H1 (cell line): ENCODE measurements around the gene NCAPD2. TPM values are rescaled to one million over a fixed set of nuclear protein-coding genes. Genes with fewer than 3 reads are reported as not detected.

Experiments
- CTCF ChIA-PET: fragments of 300-600 bp; sonication (Branson Sonifier 250); formaldehyde crosslinking; loops from one replicate; lab custom pipeline; 2021; ENCODE audit not compliant: partially characterized antibody; lab: Charles Lee
- POLR2A ChIA-PET: fragments of 300-600 bp; sonication (Branson Sonifier 250); formaldehyde crosslinking; loops from one replicate; lab custom pipeline; 2021; ENCODE audit warnings: inconsistent platforms; ENCODE audit not compliant: partially characterized antibody; lab: Charles Lee
- DNase-seq, 2 experiments: peaks; one replicate each; pipeline versions ENCODE4 v3.0.0 to v3.0.0-alpha.2; 2010 to 2022; ENCODE audit warnings: low spot score in 2 of 2, low read depth in 1 of 2, mixed read lengths in 1 of 2
- FAIRE-seq: peaks from 2 replicates; lab custom pipeline; 2011; peaks lifted over from hg19 to GRCh38; lab: Jason Lieb, UNC
- H2AFZ ChIP-seq: 2 replicates; pipeline ENCODE4 v1.8.1; 2012; ENCODE audit warnings: low read length, inconsistent platforms
- H2AK5ac ChIP-seq: 2 replicates; pipeline ENCODE4 v1.6.1; 2013; ENCODE audit warnings: low read depth, low read length
- H2BK120ac ChIP-seq: replicated peaks from 2 replicates; pipeline ENCODE3; 2013; ENCODE audit warnings: low read depth, low read length, inconsistent platforms
- H2BK12ac ChIP-seq: 2 replicates; pipeline ENCODE4 v1.6.1; 2013; ENCODE audit warnings: low read depth, low read length
- H2BK15ac ChIP-seq: 2 replicates; pipeline ENCODE4 v1.6.1; 2013; ENCODE audit warnings: low read length
- H2BK20ac ChIP-seq: 2 replicates; pipeline ENCODE4 v1.6.1; 2013; ENCODE audit warnings: low read length
- H2BK5ac ChIP-seq: 2 replicates; pipeline ENCODE4 v1.6.1; 2013; ENCODE audit warnings: low read depth, low read length
- H3K14ac ChIP-seq: 2 replicates; pipeline ENCODE4 v1.6.1; 2013; ENCODE audit warnings: inconsistent platforms; ENCODE audit not compliant: insufficient read length
- H3K18ac ChIP-seq: 2 replicates; pipeline ENCODE4 v1.6.1; 2013; ENCODE audit warnings: low read length; ENCODE audit errors: extremely low read depth
- H3K23ac ChIP-seq: 2 replicates; pipeline ENCODE4 v1.6.1; 2013; ENCODE audit warnings: inconsistent platforms; ENCODE audit not compliant: insufficient read length
- H3K23me2 ChIP-seq: 2 replicates; pipeline ENCODE4 v1.6.1; 2013; ENCODE audit warnings: low read depth, low read length
- H3K27ac ChIP-seq: 2 replicates; pipeline ENCODE4 v1.6.1; 2011; ENCODE audit warnings: low read depth, low read length, inconsistent platforms
- H3K27me3 ChIP-seq, 4 experiments: replicated peaks in 1 of 4; 1 replicate in 1 of 4; 2 replicates in 3 of 4; pipeline versions ENCODE4 v1.6.1 to v1.8.1; 2011 to 2013; ENCODE audit warnings: low read length in 3 of 4, mild to moderate bottlenecking in 3 of 4, inconsistent platforms in 2 of 4, mixed read lengths in 2 of 4, moderate library complexity in 1 of 4; ENCODE audit not compliant: control insufficient read depth in 3 of 4, insufficient read depth in 3 of 4; ENCODE audit errors: extremely low read depth in 1 of 4
- H3K36me3 ChIP-seq, 4 experiments: 2 replicates each; pipeline versions ENCODE4 v1.6.1 to v1.8.1; 2011 to 2013; ENCODE audit warnings: mild to moderate bottlenecking in 4 of 4, low read length in 3 of 4, moderate library complexity in 2 of 4, control low read depth in 1 of 4, inconsistent platforms in 1 of 4; ENCODE audit not compliant: insufficient read depth in 4 of 4, control insufficient read depth in 2 of 4
- H3K4ac ChIP-seq: replicated peaks from 2 replicates; pipeline ENCODE3; 2013; ENCODE audit warnings: low read length, low read depth, mixed read lengths, inconsistent platforms; ENCODE audit not compliant: insufficient read length
- H3K4me1 ChIP-seq, 4 experiments: replicated peaks in 1 of 4; 1 replicate in 1 of 4; 2 replicates in 3 of 4; pipeline versions ENCODE4 v1.6.1 to v1.8.1; 2011 to 2013; ENCODE audit warnings: low read length in 3 of 4, inconsistent platforms in 2 of 4, mixed read lengths in 1 of 4; ENCODE audit not compliant: insufficient read depth in 4 of 4, control insufficient read depth in 3 of 4
- H3K4me2 ChIP-seq, 2 experiments: 2 replicates each; pipeline versions ENCODE4 v1.6.1 to v1.8.1; 2011 to 2013; ENCODE audit warnings: low read depth in 2 of 2, low read length in 2 of 2, control low read depth in 1 of 2, inconsistent platforms in 1 of 2, mild to moderate bottlenecking in 1 of 2; ENCODE audit not compliant: insufficient read depth in 1 of 2
- H3K4me3 ChIP-seq, 4 experiments: fragments of 200-600, 300-600 bp in 1 of 4; sonication (generic), shearing (Covaris generic), sonication (Bioruptor Twin) in 1 of 4; 2 replicates each; pipeline versions ENCODE4 v1.5.1 to v1.8.1; 2011 to 2016; ENCODE audit warnings: low read length in 4 of 4, low read depth in 3 of 4, control low read depth in 2 of 4, inconsistent platforms in 2 of 4, mild to moderate bottlenecking in 2 of 4, mixed read lengths in 1 of 4, moderate library complexity in 1 of 4; ENCODE audit not compliant: insufficient read depth in 2 of 4; ENCODE audit errors: extremely low read depth in 1 of 4
- H3K56ac ChIP-seq: replicated peaks from 2 replicates; pipeline ENCODE3; 2013; ENCODE audit warnings: low read depth, mild to moderate bottlenecking, mixed read lengths, low read length, inconsistent platforms; ENCODE audit not compliant: insufficient read length
- H3K79me1 ChIP-seq: 2 replicates; pipeline ENCODE4 v1.6.1; 2013; ENCODE audit warnings: low read depth, low read length, control low read depth
- H3K79me2 ChIP-seq, 2 experiments: 2 replicates each; pipeline versions ENCODE4 v1.6.1 to v1.8.1; 2012 to 2013; ENCODE audit warnings: low read length in 2 of 2, mild to moderate bottlenecking in 2 of 2, inconsistent platforms in 1 of 2; ENCODE audit not compliant: insufficient read depth in 2 of 2, control insufficient read depth in 1 of 2
- H3K9ac ChIP-seq, 4 experiments: replicated peaks in 1 of 4; 1 replicate in 1 of 4; 2 replicates in 3 of 4; pipeline versions ENCODE4 v1.6.1 to v1.8.1; 2011 to 2013; ENCODE audit warnings: low read depth in 3 of 4, low read length in 3 of 4, control low read depth in 2 of 4, mild to moderate bottlenecking in 2 of 4, moderate library complexity in 2 of 4, inconsistent platforms in 1 of 4; ENCODE audit errors: extremely low read depth in 1 of 4
- H3K9me3 ChIP-seq, 2 experiments: 2 replicates each; pipeline versions ENCODE4 v1.6.1 to v1.8.1; 2012 to 2013; ENCODE audit warnings: mild to moderate bottlenecking in 2 of 2, moderate library complexity in 2 of 2, control low read depth in 1 of 2, inconsistent platforms in 1 of 2, low read depth in 1 of 2, low read length in 1 of 2, mixed read lengths in 1 of 2; ENCODE audit not compliant: insufficient read depth in 2 of 2
- H4K20me1 ChIP-seq, 2 experiments: replicated peaks in 1 of 2; 2 replicates each; pipeline versions ENCODE3 to v1.8.1; 2011 to 2013; ENCODE audit warnings: inconsistent platforms in 2 of 2, low read length in 2 of 2, mild to moderate bottlenecking in 1 of 2; ENCODE audit not compliant: insufficient read depth in 2 of 2, control insufficient read depth in 1 of 2
- H4K5ac ChIP-seq: 2 replicates; pipeline ENCODE4 v1.6.1; 2013; ENCODE audit warnings: low read length, low read depth, mixed read lengths, inconsistent platforms; ENCODE audit not compliant: insufficient read length
- H4K8ac ChIP-seq: 2 replicates; pipeline ENCODE4 v1.8.0; 2013; ENCODE audit warnings: mild to moderate bottlenecking, moderate library complexity, low read length, inconsistent platforms; ENCODE audit not compliant: insufficient read depth; ENCODE audit errors: extremely low read depth
- H4K91ac ChIP-seq: replicated peaks from 2 replicates; pipeline ENCODE3; 2013; ENCODE audit warnings: low read length, mixed read lengths, inconsistent platforms; ENCODE audit not compliant: insufficient read length
- WGBS, 2 experiments: shearing (Covaris generic) in 1 of 2; methylation state at CpG; one replicate each; pipeline versions ENCODE4 v1.1.6 to v1.1.7; 2013 to 2015; ENCODE audit warnings: low lambda C conversion rate in 2 of 2, mixed read lengths in 2 of 2, inconsistent platforms in 1 of 2, low coverage in 1 of 2, missing lambda C conversion rate in 1 of 2; ENCODE audit not compliant: insufficient replicate concordance in 2 of 2, insufficient coverage in 1 of 2, insufficient read length in 1 of 2; ENCODE audit errors: extremely low coverage in 1 of 2, missing lambda C conversion rate in 1 of 2; 5-methylcytosine and 5-hydroxymethylcytosine counted together
- polyA plus RNA-seq, 7 experiments: library from polyadenylated mRNA; depleted of rRNA in 3 of 7; stranded (reverse) in 5 of 7; unstranded in 2 of 7; fragments of >200 nt in 5 of 7; fragments of 200-250 nt in 2 of 7; gene quantifications; 1 replicate in 5 of 7; 2 replicates in 1 of 7; 4 replicates in 1 of 7; pipeline versions ENCODE4 v1.2.1 to v1.2.3, GENCODE V29; 2011 to 2013; ENCODE audit warnings: missing spikeins in 2 of 7, mixed read lengths in 2 of 7
- total RNA-seq: library from RNA; stranded (reverse); fragmentation: NEBNext Ultra II Directional; extraction: Animal tissue kit (Norgen Biotek cat#: 25700); gene quantifications from 2 replicates; pipeline ENCODE4 v1.2.1, GENCODE V29; 2021
- TF ChIP-seq, protein P1 (sequence below): IDR thresholded peaks from 2 replicates; pipeline ENCODE4 v1.6.1; 2012; ENCODE audit warnings: inconsistent platforms

NCAPD2 gene
- total and polyA plus RNA-seq, 2 of the 8 experiments (the other 6 are each of a cell fraction or from before 2014, with no cell fraction given) = 55.8 to 132 TPM

DNA sequence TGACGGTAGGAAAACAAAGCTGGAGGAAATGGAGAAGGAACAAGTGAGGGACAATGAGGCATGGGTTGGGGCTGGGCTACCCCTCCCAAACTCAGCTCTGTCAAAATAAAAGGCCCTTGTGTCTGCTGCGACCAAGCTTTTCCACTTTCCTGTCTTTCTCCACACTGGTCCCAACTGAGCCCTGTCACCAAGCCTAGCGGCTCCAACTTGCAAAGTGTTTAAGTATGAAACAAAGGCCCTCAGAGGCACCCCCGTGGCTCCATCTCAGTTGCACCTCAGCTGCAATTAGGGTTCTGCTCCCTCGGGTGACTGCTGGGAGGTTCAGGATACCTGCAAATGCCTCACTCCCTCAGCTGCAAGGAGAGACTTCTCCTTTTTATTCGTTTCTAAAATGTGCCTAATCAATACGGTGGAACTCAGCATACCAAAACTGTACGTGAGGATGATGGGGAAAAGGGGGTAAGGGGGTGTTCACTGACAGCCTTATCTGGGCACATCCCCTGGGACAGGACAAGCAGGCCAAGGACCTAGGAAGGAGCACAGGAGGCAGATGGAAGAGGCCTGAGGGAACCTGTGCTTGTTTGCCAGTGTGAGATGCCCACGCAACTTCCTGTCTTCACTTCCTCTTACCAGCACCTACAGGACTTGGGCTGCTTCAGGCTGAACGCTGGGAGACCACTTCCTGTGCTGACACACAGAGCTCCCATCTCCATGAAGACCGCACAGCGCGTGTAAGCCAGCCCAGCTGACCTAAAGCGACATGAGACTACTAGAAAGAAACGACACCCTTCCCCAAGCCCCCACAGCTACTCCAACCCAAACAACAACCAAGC lies 32.3 kb upstream of the NCAPD2 start:
- ChIA-PET CTCF (interaction anchor here (0.6 to 10.5 kb wide), 12 partner anchors 9 to 134 kb away, joined by 3 to 202 read pairs (median 4); partner anchors contain the start of genes CD27, TAPBPL and VAMP1), POLR2A (interaction anchor here (0.6 to 8.8 kb wide), 13 partner anchors 9 to 135 kb away, joined by 3 to 78 read pairs (median 4); partner anchors contain the start of genes CD27, MRPL51, TAPBPL and VAMP1)
- Histone ChIP-seq H2BK5ac (no peak overlapping the region), H3K56ac (no peak overlapping the region), H2AFZ (no peak overlapping the region), H3K79me2 (no peaks in the 10 kb centered on the region), H3K4ac (no peak overlapping the region), H3K4me2 (no peak overlapping the region), H3K4me1 (no peaks in the 10 kb centered on the region), H3K79me1 (no peaks in the 10 kb centered on the region), H3K18ac (no peak overlapping the region), H4K8ac (no peak overlapping the region), H2BK12ac (no peak overlapping the region), H4K20me1 (peaks cover 0 to 4% of the 10 kb centered on the region in 2 experiments), H3K9ac (no peak overlapping the region), H2BK15ac (no peak overlapping the region), H3K27ac (no peak overlapping the region), H3K23ac (no peak overlapping the region), H3K23me2 (no peaks in the 10 kb centered on the region), H3K9me3 (no peaks in the 10 kb centered on the region), H3K14ac (no peak overlapping the region)
- TF ChIP-seq, protein P1, sequence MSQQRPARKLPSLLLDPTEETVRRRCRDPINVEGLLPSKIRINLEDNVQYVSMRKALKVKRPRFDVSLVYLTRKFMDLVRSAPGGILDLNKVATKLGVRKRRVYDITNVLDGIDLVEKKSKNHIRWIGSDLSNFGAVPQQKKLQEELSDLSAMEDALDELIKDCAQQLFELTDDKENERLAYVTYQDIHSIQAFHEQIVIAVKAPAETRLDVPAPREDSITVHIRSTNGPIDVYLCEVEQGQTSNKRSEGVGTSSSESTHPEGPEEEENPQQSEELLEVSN = no peak
- TF ChIP-seq, all 59 proteins: peak for 0
- H4K5ac ChIP-seq = no peak overlapping the region
- FAIRE-seq = no peak
- H3K36me3 ChIP-seq = peaks cover 5 to 40% (median 26%) of the 10 kb centered on the region in 4 experiments
- H3K4me3 ChIP-seq = no peak overlapping the region
- no peak overlapping the region for H2AK5ac ChIP-seq
- H2BK20ac ChIP-seq = no peak overlapping the region
- no peak for DNase-seq
- no peaks in the 10 kb centered on the region for H3K27me3 ChIP-seq
- no peak overlapping the region for H2BK120ac ChIP-seq
- H4K91ac ChIP-seq = no peak overlapping the region
- 91% methylated on average over 15 of the region's 15 CpGs; no CpG with 5 or more reads in 1 of the 2 experiments for WGBS, 2 experiments
